Fibroblast of lung (primary cell): ENCODE results near the gene TIPRL.

Experiments
- CTCF ChIP-seq, 2 donors: IDR thresholded peaks in 1 of 2; conservative IDR thresholded peaks in 1 of 2; 1 replicate in 1 of 2; 2 replicates in 1 of 2; pipeline ENCODE4 v1.5.1; 2011 to 2012; ENCODE audit warnings: low read length in 2 of 2, control low read depth in 1 of 2, inconsistent platforms in 1 of 2, low read depth in 1 of 2, mild to moderate bottlenecking in 1 of 2
- EZH2 ChIP-seq: IDR thresholded peaks from 2 replicates; pipeline ENCODE4 v1.5.1; 2012; ENCODE audit warnings: low read length, control low read depth, mild to moderate bottlenecking; ENCODE audit errors: missing control alignments

- no peak for TF ChIP-seq CTCF (conservative IDR thresholded peaks at IDR 0.05 in 1 of 2, IDR thresholded peaks at IDR 0.05 in 1 of 2; ENCODE audit: low read depth in 1 of 2, low read length in 2 of 2)
- TF ChIP-seq EZH2: no peak
Observed at GRCh38 chr1:168230709-168231108, 51.9 kb downstream of the TIPRL start.
